Esophagus muscularis mucosa (tissue), 3 donors: Measurements from ENCODE around the gene PTGER3.

Experiments
- POLR2A ChIP-seq: fragments of 450-650 bp; IDR thresholded peaks from one replicate; pipeline ENCODE4 v1.6.1; 2017; ENCODE audit warnings: antibody characterized with exemption, moderate library complexity, mild to moderate bottlenecking, low read depth
- TF ChIP-seq, protein P1 (sequence below), 3 experiments: fragments of 200-600 bp in 2 of 3; fragments of 450-650 bp in 1 of 3; sonication (generic) in 2 of 3; IDR thresholded peaks; one replicate each; pipeline ENCODE4 v1.5.1; 2017 to 2019; ENCODE audit warnings: antibody characterized with exemption in 3 of 3, mild to moderate bottlenecking in 2 of 3, moderate library complexity in 1 of 3

DNA sequence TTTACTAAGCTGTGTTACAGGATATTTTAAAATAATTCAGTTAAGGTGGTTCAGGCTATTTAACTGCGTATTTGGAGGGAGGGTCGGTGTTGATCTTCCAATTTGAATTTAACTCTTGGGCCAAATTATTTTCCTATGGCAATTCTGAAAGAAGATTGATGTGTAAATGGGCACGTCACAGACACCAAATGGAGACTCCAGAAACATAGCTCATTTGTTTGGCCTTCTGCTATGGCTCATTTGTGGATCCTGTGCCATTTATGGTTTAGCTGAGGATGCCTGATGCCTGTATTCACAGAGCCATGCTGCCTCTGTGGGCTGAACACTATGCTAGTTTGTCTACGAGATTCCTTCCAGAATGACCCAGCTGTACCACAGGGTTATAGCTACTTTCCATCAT, 70.6 kb downstream of the PTGER3 start:
- TF ChIP-seq POLR2A: no peak
- TF ChIP-seq, protein P1, sequence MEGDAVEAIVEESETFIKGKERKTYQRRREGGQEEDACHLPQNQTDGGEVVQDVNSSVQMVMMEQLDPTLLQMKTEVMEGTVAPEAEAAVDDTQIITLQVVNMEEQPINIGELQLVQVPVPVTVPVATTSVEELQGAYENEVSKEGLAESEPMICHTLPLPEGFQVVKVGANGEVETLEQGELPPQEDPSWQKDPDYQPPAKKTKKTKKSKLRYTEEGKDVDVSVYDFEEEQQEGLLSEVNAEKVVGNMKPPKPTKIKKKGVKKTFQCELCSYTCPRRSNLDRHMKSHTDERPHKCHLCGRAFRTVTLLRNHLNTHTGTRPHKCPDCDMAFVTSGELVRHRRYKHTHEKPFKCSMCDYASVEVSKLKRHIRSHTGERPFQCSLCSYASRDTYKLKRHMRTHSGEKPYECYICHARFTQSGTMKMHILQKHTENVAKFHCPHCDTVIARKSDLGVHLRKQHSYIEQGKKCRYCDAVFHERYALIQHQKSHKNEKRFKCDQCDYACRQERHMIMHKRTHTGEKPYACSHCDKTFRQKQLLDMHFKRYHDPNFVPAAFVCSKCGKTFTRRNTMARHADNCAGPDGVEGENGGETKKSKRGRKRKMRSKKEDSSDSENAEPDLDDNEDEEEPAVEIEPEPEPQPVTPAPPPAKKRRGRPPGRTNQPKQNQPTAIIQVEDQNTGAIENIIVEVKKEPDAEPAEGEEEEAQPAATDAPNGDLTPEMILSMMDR (IDR thresholded peaks at IDR 0.05): no peak
